HG03342 (cell line): ENCODE measurements around the gene GRB10.

Source experiments
- ATAC-seq: cut with Tn5 transposase; IDR thresholded peaks from one replicate; pipeline ENCODE4 v1.9.1; 2021; ENCODE audit warnings: mild to moderate bottlenecking, moderate library complexity; ENCODE audit not compliant: unreplicated experiment

The GRB10 gene

GRCh38 chr7:50803359-50804337 lies 21.0 kb upstream of the GRB10 start:
- no peak for ATAC-seq

GRCh38 chr7:50801907-50802306 lies 19.2 kb upstream of the GRB10 start:
- ATAC-seq = no peak

GRCh38 chr7:50799873-50800272 lies 17.2 kb upstream of the GRB10 start:
- no peak for ATAC-seq

- no peak for ATAC-seq
These were observed 15.4 kb upstream of the GRB10 start for GRCh38 chr7:50798126-50798525.

- ATAC-seq = no peak
These were observed 13.1 kb upstream of the GRB10 start for GRCh38 chr7:50795831-50796230.

- ATAC-seq = no peak
These were observed 12.6 kb upstream of the GRB10 start for GRCh38 chr7:50795253-50795652.

GRCh38 chr7:50793947-50794570 lies 11.4 kb upstream of the GRB10 start:
- ATAC-seq = no peak

GRCh38 chr7:50793120-50793946 lies 10.6 kb upstream of the GRB10 start:
- no peak for ATAC-seq

- ATAC-seq = no peak
These were observed 9.8 kb upstream of the GRB10 start for GRCh38 chr7:50792342-50793119.

GRCh38 chr7:50791938-50792341 lies 9.2 kb upstream of the GRB10 start:
- no peak for ATAC-seq

- no peak for ATAC-seq
These were observed 8.8 kb upstream of the GRB10 start for GRCh38 chr7:50791363-50791937.

- no peak for ATAC-seq
These were observed 7.7 kb upstream of the GRB10 start for GRCh38 chr7:50790381-50790780.

GRCh38 chr7:50788382-50788781 lies 5.7 kb upstream of the GRB10 start:
- ATAC-seq = no peak

GRCh38 chr7:50787825-50788224 lies 5.1 kb upstream of the GRB10 start:
- ATAC-seq = no peak

- no peak for ATAC-seq
These were observed 2.6 kb upstream of the GRB10 start for GRCh38 chr7:50785346-50785745.

- ATAC-seq = no peak
These were observed 1.3 kb upstream of the GRB10 start for GRCh38 chr7:50783801-50784507.

GRCh38 chr7:50783303-50783702 lies 607 bp upstream of the GRB10 start:
- no peak for ATAC-seq

- no peak for ATAC-seq
These were observed 1.1 kb downstream of the GRB10 start for GRCh38 chr7:50781381-50782293.

GRCh38 chr7:50780436-50780835 lies 2.3 kb downstream of the GRB10 start:
- no peak for ATAC-seq
